Natural killer cell (primary cell): ENCODE data around the gene COG5. TPM values are rescaled to one million over a fixed set of nuclear protein-coding genes. Genes with fewer than 3 reads are reported as not detected.

Experiments used
- ATAC-seq, 3 donors: fragments of 150-1000 bp in 2 of 3; fragments of 200-7000 bp in 1 of 3; cut with Tn5 transposase; 1 replicate in 1 of 3; 2 replicates in 2 of 3; pipeline ENCODE4 v1.10.0; 2021; ENCODE audit warnings: mild to moderate bottlenecking in 2 of 3, moderate library complexity in 2 of 3
- DNase-seq, 2 donors: peaks; one replicate each; pipeline versions ENCODE4 v3.0.0 to v3.0.0-alpha.2; 2013 to 2021; ENCODE audit warnings: mixed read lengths in 1 of 2
- H3K27ac ChIP-seq: one replicate; pipeline ENCODE4 v1.5.1; 2013; ENCODE audit warnings: mild to moderate bottlenecking, low read length
- H3K27me3 ChIP-seq: one replicate; pipeline ENCODE4 v1.6.1; 2013; ENCODE audit warnings: low read length; ENCODE audit not compliant: control insufficient read depth, insufficient read depth
- H3K36me3 ChIP-seq: one replicate; pipeline ENCODE4 v1.6.1; 2013; ENCODE audit warnings: low read length; ENCODE audit not compliant: control insufficient read depth, insufficient read depth
- H3K4me1 ChIP-seq: one replicate; pipeline ENCODE4 v1.6.1; 2013; ENCODE audit warnings: low read length; ENCODE audit not compliant: control insufficient read depth, insufficient read depth
- H3K4me3 ChIP-seq: one replicate; pipeline ENCODE4 v1.5.1; 2013; ENCODE audit warnings: low read length
- H3K9me3 ChIP-seq: one replicate; pipeline ENCODE4 v1.6.1; 2013; ENCODE audit warnings: low read length; ENCODE audit not compliant: control insufficient read depth, insufficient read depth
- H3K27ac Mint-ChIP-seq, 2 donors: one replicate each; pipeline ENCODE4 v1.8.0; 2022; ENCODE audit warnings: mild to moderate bottlenecking in 2 of 2, mixed read lengths in 2 of 2, moderate library complexity in 1 of 2
- H3K27me3 Mint-ChIP-seq, 2 donors: one replicate each; pipeline ENCODE4 v1.8.0; 2022; ENCODE audit warnings: low read depth in 2 of 2, mixed read lengths in 2 of 2
- H3K36me3 Mint-ChIP-seq: one replicate; pipeline ENCODE4 v1.8.0; 2022; ENCODE audit warnings: mixed read lengths
- H3K4me1 Mint-ChIP-seq, 2 donors: one replicate each; pipeline ENCODE4 v1.8.0; 2022; ENCODE audit warnings: mixed read lengths in 2 of 2
- H3K4me3 Mint-ChIP-seq: one replicate; pipeline ENCODE4 v1.8.0; 2022; ENCODE audit warnings: mild to moderate bottlenecking, moderate library complexity, mixed read lengths
- H3K9me3 Mint-ChIP-seq, 2 donors: one replicate each; pipeline ENCODE4 v1.8.0; 2022; ENCODE audit warnings: mixed read lengths in 2 of 2
- CTCF ChIP-seq: fragments of 200-600 bp; IDR thresholded peaks from one replicate; pipeline ENCODE4 v1.8.0; 2022; ENCODE audit warnings: antibody characterized with exemption
- WGBS: methylation state at CpG from one replicate; pipeline ENCODE4 v1.1.7; 2013; ENCODE audit warnings: missing lambda C conversion rate; ENCODE audit not compliant: insufficient coverage; 5-methylcytosine and 5-hydroxymethylcytosine counted together
- intact Hi-C: fragments of 100-400 bp; cut with micrococcal nuclease; formaldehyde crosslinking; loops from one replicate; pipeline ENCODE4 v1.14.2; 2022
- total RNA-seq, 4 donors: library from RNA; stranded (reverse); fragments of 120-200 nt in 1 of 4; gene quantifications; one replicate each; pipeline versions ENCODE4 v1.2.3 to v1.2.4, GENCODE V29; 2013 to 2022

Gene COG5
- total RNA-seq, 3 donors from 2014 or later (not counting 1 experiment from before 2014, with no cell fraction given), result 49.2 to 54.6 (median 54.2) TPM

DNA sequence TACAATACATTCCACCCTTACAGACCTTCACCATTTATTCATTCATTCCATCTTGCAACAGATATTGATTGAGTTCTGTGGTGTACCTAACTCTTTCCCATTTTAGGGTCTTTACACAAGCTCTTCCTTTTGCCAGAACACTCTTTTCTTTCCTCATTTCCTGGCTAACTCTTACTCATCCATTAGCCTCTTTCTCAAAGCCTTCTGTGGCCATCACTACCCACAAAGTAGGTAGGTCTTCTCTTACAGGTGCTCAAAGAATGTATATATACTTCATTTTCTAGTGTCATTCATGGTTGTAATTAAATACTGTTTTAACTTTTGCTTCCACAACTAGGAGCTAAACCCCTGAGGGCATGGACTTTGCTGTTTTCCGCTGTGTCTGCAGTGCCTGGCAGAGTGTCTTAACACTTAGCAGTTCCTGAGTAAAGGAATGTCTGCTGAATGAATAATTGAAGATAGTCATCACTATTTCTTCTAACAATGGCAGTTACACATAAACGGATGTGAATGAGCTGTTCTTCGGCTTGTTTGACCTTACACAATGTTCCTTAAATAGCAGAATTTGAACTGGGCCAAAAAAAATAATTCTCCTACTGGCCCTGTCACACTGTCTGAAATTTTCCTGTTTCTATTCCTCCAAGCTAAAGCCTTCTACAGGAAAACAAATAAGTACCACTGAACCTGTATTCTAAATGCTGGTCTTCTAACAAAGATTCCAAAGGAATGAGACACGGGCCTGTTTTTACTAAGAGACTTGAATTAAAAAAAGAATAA lies 31.4 kb upstream of the COG5 start:
- no peaks in the 10 kb centered on the region for H3K27me3 ChIP-seq
- no peak for DNase-seq
- H3K4me1 ChIP-seq, result no peaks in the 10 kb centered on the region
- intact Hi-C loops, result no loop called here
- Mint-ChIP-seq H3K4me3 (no peak overlapping the region), H3K36me3 (peaks cover 9% of the 10 kb centered on the region), H3K27ac (no peak overlapping the region), H3K9me3 (no peaks in the 10 kb centered on the region), H3K27me3 (no peaks in the 10 kb centered on the region), H3K4me1 (no peaks in the 10 kb centered on the region)
- peaks cover 8% of the 10 kb centered on the region for H3K36me3 ChIP-seq
- H3K27ac ChIP-seq, result no peak overlapping the region
- no peak for ATAC-seq
- no peaks in the 10 kb centered on the region for H3K9me3 ChIP-seq
- no peak for TF ChIP-seq CTCF
- H3K4me3 ChIP-seq, result no peak overlapping the region
- 95% methylated on average over 3 of the region's 4 CpGs for WGBS

- H3K27ac ChIP-seq, result no peak overlapping the region
- H3K4me3 ChIP-seq, result no peak overlapping the region
- Mint-ChIP-seq H3K27ac (no peak overlapping the region), H3K4me3 (no peak overlapping the region), H3K4me1 (no peaks in the 10 kb centered on the region), H3K27me3 (no peaks in the 10 kb centered on the region), H3K9me3 (no peaks in the 10 kb centered on the region), H3K36me3 (peaks cover 9% of the 10 kb centered on the region)
- no peaks in the 10 kb centered on the region for H3K4me1 ChIP-seq
- intact Hi-C loops, result no loop called here
- H3K36me3 ChIP-seq, result peaks cover 8% of the 10 kb centered on the region
- H3K9me3 ChIP-seq, result no peaks in the 10 kb centered on the region
- no peaks in the 10 kb centered on the region for H3K27me3 ChIP-seq
- DNase-seq, result no peak
- 97% methylated on average over 1 of the region's 1 CpG for WGBS
- TF ChIP-seq CTCF, result no peak
- ATAC-seq, result no peak
Observed at GRCh38 chr7:107593025-107593410, 29.3 kb upstream of the COG5 start.

GRCh38 chr7:107592361-107593024 lies 28.8 kb upstream of the COG5 start:
- H3K27ac ChIP-seq, result no peak overlapping the region
- no peak for TF ChIP-seq CTCF
- H3K9me3 ChIP-seq, result no peaks in the 10 kb centered on the region
- Mint-ChIP-seq H3K36me3 (peaks cover 9% of the 10 kb centered on the region), H3K4me3 (no peak overlapping the region), H3K9me3 (no peaks in the 10 kb centered on the region), H3K27me3 (no peaks in the 10 kb centered on the region), H3K4me1 (no peaks in the 10 kb centered on the region), H3K27ac (no peak overlapping the region)
- intact Hi-C loops, result no loop called here
- ATAC-seq (no peak), DNase-seq (no peak)
- no peaks in the 10 kb centered on the region for H3K4me1 ChIP-seq
- 96% methylated on average over 5 of the region's 5 CpGs for WGBS
- H3K27me3 ChIP-seq, result no peaks in the 10 kb centered on the region
- peaks cover 8% of the 10 kb centered on the region for H3K36me3 ChIP-seq
- H3K4me3 ChIP-seq, result no peak overlapping the region
